Measurements from ENCODE around the gene ZNF536.
"Not testable (repeated sequence)": the region's sequence is repeated elsewhere in the genome, so short reads cannot be mapped to it uniquely, and the experiment has no call there.

The ZNF536 gene

GRCh38 chr19:30481063-30481462, 108.9 kb downstream of the ZNF536 start:
- no peaks in the 10 kb centered on the region for H3K9me3 ChIP-seq (ENCODE audit: insufficient read depth, low read length)
- TF ChIP-seq EZH2phosphoT487 (IDR thresholded peaks at IDR 0.05; ENCODE audit: low read depth) = no peak
- no peak overlapping the region for H3K4me2 ChIP-seq (ENCODE audit: low read length)
- no peaks in the 10 kb centered on the region for H4K20me1 ChIP-seq (ENCODE audit: insufficient read depth, low read length)
- no peak overlapping the region for H3K27ac ChIP-seq (ENCODE audit: low read length)
- no peaks in the 10 kb centered on the region for H3K36me3 ChIP-seq (replicated peaks; ENCODE audit: low read depth, low read length)
- H2AFZ ChIP-seq (ENCODE audit: low read depth, low read length) = no peak overlapping the region
- H3K27me3 ChIP-seq (ENCODE audit: low read depth, low read length) = no peaks in the 10 kb centered on the region
- no peak overlapping the region for H3K4me3 ChIP-seq (ENCODE audit: low read length)
- H3K4me1 ChIP-seq (ENCODE audit: low read length) = no peaks in the 10 kb centered on the region
- no peaks in the 10 kb centered on the region for H3K79me2 ChIP-seq (ENCODE audit: low read length)
- H3K9ac ChIP-seq (ENCODE audit: low read length) = no peak overlapping the region

DNA sequence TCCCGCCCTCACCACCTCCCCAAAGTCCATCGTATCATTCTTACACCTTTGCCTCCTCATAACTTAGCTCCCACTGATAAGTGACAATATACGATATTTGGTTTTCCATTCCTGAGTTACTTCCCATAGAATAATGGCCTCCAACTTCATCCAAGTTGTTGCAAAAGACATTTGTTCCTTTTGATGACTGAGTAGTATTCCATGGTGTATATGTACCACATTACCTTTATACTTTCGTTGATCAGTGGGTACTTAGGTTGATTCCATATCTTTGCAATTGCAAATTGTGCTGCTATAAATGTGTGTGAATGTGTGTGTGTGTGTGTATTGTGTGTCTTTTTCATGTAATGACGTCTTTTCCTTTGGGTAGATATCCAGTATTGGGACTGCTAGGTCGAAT, 109.6 kb downstream of the ZNF536 start:
- Histone ChIP-seq H3K9ac (ENCODE audit: low read length) (no peak overlapping the region), H3K4me1 (ENCODE audit: low read length) (no peaks in the 10 kb centered on the region), H3K79me2 (ENCODE audit: low read length) (no peaks in the 10 kb centered on the region), H3K4me3 (ENCODE audit: low read length) (no peak overlapping the region), H3K9me3 (ENCODE audit: insufficient read depth, low read length) (no peaks in the 10 kb centered on the region), H3K27me3 (ENCODE audit: low read depth, low read length) (no peaks in the 10 kb centered on the region), H3K36me3 (replicated peaks; ENCODE audit: low read depth, low read length) (no peaks in the 10 kb centered on the region), H3K4me2 (ENCODE audit: low read length) (no peak overlapping the region), H4K20me1 (ENCODE audit: insufficient read depth, low read length) (no peaks in the 10 kb centered on the region), H3K27ac (ENCODE audit: low read length) (no peak overlapping the region), H2AFZ (ENCODE audit: low read depth, low read length) (no peak overlapping the region)
- TF ChIP-seq CTCF (IDR thresholded peaks at IDR 0.05; ENCODE audit: low read depth, low read length) (no peak), EZH2phosphoT487 (IDR thresholded peaks at IDR 0.05; ENCODE audit: low read depth) (no peak)

DNA sequence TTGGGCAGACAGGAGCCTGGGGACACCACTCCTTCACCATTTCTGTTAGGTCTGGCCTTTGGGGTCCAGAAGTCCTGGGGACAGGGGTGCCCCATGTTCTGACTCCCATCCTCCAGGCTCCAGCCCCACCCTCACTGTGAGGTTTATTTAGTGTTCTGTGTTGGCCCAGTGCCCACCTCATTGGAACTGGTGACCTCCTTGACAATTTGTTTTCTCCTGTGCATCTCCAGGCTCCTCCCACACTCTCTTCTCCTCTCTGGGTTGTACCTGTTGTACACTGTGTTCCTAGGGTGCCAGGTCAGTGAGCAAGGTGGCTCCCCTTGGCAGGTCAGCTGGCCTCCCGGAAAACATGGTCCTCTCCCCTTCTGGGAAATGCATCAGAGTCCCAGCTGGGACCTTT, 110.8 kb downstream of the ZNF536 start:
- H3K27me3 ChIP-seq (ENCODE audit: low read depth, low read length) = no peaks in the 10 kb centered on the region
- no peaks in the 10 kb centered on the region for H3K9me3 ChIP-seq (ENCODE audit: insufficient read depth, low read length)
- no peak overlapping the region for H3K27ac ChIP-seq (ENCODE audit: low read length)
- H3K9ac ChIP-seq (ENCODE audit: low read length) = no peak overlapping the region
- no peak overlapping the region for H2AFZ ChIP-seq (ENCODE audit: low read depth, low read length)
- H3K4me1 ChIP-seq (ENCODE audit: low read length) = no peaks in the 10 kb centered on the region
- H3K4me3 ChIP-seq (ENCODE audit: low read length) = no peak overlapping the region
- no peak for TF ChIP-seq EZH2phosphoT487 (IDR thresholded peaks at IDR 0.05; ENCODE audit: low read depth)
- no peak for TF ChIP-seq CTCF (IDR thresholded peaks at IDR 0.05; ENCODE audit: low read depth, low read length)
- H3K36me3 ChIP-seq (replicated peaks; ENCODE audit: low read depth, low read length) = no peaks in the 10 kb centered on the region
- H3K79me2 ChIP-seq (ENCODE audit: low read length) = no peaks in the 10 kb centered on the region
- no peaks in the 10 kb centered on the region for H4K20me1 ChIP-seq (ENCODE audit: insufficient read depth, low read length)
- H3K4me2 ChIP-seq (ENCODE audit: low read length) = no peak overlapping the region

DNA sequence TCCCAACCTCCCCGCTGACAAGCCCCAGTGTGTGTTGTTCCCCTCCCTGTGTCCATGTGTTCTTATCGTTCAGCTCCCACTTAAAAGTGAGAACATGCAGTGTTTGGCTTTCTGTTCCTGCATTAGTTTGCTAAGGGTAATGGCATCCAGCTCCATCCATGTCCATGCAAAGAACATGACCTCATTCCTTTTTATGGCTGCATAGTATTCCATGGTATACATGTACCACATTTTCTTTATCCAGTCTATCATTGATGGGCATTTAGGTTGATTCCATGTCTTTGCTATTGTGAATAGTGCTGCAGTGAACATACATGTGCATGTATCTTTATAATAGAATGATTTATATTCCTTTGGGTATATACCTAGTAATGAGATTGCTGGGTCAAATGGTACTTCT, 114.1 kb downstream of the ZNF536 start:
- not testable (repeated sequence) for H3K27me3 ChIP-seq (ENCODE audit: low read depth, low read length); H3K9me3 ChIP-seq (ENCODE audit: insufficient read depth, low read length); H3K27ac ChIP-seq (ENCODE audit: low read length); H3K36me3 ChIP-seq (replicated peaks; ENCODE audit: low read depth, low read length); H3K4me3 ChIP-seq (ENCODE audit: low read length); H3K4me2 ChIP-seq (ENCODE audit: low read length); H4K20me1 ChIP-seq (ENCODE audit: insufficient read depth, low read length); H3K4me1 ChIP-seq (ENCODE audit: low read length); H2AFZ ChIP-seq (ENCODE audit: low read depth, low read length); H3K79me2 ChIP-seq (ENCODE audit: low read length); H3K9ac ChIP-seq (ENCODE audit: low read length)

- Histone ChIP-seq H2AFZ (ENCODE audit: low read depth, low read length) (no peak overlapping the region), H3K36me3 (replicated peaks; ENCODE audit: low read depth, low read length) (no peaks in the 10 kb centered on the region)
- no peak for TF ChIP-seq CTCF (IDR thresholded peaks at IDR 0.05; ENCODE audit: low read depth, low read length)
- no peak for TF ChIP-seq EZH2phosphoT487 (IDR thresholded peaks at IDR 0.05; ENCODE audit: low read depth)
These were observed 115.0 kb downstream of the ZNF536 start for GRCh38 chr19:30487178-30487577.

More at GRCh38 chr19:30487178-30487577, 115.0 kb downstream of the ZNF536 start:
- Histone ChIP-seq H3K27me3 (ENCODE audit: low read depth, low read length) (peaks cover 8% of the 10 kb centered on the region; the same call in 1 of the 2 replicates), H3K9ac (ENCODE audit: low read length) (no peak overlapping the region), H3K79me2 (ENCODE audit: low read length) (no peaks in the 10 kb centered on the region), H4K20me1 (ENCODE audit: insufficient read depth, low read length) (no peaks in the 10 kb centered on the region), H3K9me3 (ENCODE audit: insufficient read depth, low read length) (no peaks in the 10 kb centered on the region), H3K4me3 (ENCODE audit: low read length) (no peak overlapping the region), H3K4me2 (ENCODE audit: low read length) (no peak overlapping the region), H3K4me1 (ENCODE audit: low read length) (no peaks in the 10 kb centered on the region), H3K27ac (ENCODE audit: low read length) (no peak overlapping the region)

All from OCI-LY3 (cell line).